HG03139 (cell line): ENCODE measurements around the gene NODAL.

Experiments
- ATAC-seq: cut with Tn5 transposase; IDR thresholded peaks from one replicate; pipeline ENCODE4 v1.9.1; 2021; ENCODE audit not compliant: unreplicated experiment

The NODAL gene

DNA sequence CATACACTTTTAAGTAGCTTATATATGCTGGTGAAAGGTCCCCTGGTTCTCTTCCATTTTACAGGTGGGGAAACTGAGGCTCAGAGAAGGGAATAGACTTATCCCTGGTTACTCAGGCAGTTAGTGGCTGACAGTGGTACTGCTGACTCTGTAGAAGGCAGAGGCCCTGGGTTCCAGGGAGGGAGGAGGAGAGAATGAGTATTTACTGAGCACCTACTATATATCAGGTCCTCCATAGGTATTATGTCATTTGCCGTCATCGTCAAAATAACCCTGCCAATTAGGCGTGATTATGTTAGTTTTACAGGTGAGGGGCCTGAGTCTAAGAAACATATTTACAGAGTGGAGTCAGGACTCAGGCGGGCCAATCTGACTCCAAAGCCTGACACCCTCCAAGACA is 23.8 kb upstream of the NODAL start:
- no peak for ATAC-seq

- ATAC-seq: no peak
Measured at GRCh38 chr10:70462349-70462984, 21.0 kb upstream of the NODAL start.

DNA sequence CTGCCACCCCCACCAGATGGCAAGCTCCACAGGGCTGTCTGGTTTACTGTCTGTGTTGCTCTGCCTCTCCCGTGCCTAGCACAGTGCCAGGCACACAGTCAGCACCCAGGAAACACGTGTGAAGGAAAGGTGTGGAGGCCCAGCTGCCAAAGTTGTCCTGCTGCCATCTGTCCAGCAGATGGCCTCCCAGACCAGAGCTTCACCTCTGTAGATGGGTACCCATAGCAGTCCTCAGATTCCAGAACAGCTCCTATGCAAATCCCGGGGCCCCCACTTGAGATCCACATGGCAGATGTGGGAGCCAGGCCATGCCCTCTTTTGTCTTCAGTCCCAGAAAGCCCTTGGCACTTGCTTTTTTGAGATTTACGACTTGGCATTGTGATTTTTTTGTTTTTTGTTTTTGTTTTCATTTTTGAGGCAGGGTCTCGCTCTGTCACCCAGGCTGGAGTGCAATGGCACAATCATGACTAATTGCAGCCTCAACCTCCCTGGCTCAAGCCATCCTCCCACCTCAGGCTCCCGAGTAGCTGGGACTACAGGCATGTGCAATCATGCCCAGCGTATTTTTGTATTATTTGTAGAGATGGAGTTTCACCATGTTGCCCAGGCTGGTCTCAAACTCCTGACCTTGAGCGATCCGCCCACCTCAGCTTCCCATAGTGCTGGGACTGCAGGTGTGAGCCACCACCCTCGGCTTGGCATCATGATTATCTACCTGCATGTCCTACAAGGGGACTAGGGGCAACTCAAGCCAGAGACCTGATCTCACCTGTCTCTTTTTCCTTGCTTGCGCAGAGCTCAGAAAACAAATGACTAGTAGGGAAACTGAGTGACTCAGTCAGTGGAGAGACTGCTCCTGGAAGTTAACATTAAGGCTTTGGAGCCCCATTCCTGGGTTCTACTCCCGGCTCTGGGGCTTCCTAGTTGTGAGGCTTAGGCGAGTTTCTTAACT is 20.2 kb upstream of the NODAL start:
- no peak for ATAC-seq

DNA sequence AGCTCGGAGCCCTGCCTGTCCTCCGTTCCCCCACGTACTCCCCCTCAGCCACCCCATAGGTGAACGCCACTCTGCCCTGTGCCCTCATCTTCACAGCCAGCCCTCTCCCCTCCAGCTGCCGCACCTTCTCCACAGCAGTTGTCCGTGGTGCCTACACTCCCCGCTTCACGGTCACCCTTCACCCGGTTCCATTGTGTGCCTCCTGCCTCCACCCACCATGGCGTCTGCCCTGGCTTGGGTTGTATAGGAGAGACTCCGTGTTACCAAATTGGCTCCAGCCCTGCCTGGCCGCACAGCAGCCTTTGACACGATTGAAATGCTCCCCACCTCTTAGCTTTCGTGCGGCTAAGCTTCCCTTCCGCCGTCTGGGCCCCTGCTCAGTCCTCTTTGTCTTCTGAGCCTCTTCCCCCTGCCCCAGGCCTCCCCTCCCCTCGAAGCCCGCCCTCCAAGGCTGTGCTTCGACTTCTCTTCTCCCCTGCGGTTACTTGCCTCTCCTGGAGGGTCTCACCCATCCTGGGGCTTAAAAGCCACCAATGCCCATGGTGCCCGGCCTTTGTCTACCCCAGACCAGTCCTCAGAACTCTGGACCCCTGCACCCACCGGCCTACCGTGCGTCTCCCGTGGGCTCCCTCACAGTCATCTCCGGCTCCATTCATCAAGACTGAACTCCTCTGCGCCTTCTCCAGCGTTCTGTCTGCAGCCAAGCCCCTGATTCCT is 18.5 kb upstream of the NODAL start:
- ATAC-seq: no peak

DNA sequence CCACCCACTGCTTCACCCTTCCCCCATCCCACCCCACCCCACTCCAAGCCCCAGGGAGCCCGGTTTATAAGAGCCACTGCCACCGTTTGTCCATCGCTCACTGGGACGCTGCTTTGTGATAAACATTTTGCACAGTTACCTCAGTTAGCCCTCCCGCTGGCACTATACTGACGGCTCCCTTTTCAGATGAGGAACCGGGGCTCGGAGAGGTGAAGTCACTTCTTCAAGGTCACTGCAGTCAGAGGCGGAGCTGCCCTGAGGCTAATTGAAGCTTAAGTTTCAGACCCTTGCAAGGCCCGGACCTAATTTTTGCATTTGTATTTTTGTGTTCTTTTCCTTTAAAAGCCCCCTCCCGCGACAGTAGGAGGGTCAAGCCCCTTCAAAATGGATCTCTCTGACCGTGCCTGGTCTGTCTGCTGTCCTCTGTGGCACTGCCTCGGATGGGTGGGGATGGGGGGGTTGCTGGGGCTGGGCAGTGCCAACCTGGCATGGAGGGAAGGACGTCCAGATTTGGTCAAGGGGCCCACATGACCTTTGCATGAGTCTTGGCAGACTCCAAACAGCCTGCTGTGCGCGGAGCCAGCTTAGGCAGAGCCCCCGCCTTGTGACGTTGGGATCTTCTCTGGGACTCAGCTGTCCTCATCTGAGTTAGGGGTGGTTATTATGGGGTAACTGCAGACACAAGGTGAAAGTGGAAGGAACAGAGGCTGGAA is 17.7 kb upstream of the NODAL start:
- ATAC-seq: no peak

DNA sequence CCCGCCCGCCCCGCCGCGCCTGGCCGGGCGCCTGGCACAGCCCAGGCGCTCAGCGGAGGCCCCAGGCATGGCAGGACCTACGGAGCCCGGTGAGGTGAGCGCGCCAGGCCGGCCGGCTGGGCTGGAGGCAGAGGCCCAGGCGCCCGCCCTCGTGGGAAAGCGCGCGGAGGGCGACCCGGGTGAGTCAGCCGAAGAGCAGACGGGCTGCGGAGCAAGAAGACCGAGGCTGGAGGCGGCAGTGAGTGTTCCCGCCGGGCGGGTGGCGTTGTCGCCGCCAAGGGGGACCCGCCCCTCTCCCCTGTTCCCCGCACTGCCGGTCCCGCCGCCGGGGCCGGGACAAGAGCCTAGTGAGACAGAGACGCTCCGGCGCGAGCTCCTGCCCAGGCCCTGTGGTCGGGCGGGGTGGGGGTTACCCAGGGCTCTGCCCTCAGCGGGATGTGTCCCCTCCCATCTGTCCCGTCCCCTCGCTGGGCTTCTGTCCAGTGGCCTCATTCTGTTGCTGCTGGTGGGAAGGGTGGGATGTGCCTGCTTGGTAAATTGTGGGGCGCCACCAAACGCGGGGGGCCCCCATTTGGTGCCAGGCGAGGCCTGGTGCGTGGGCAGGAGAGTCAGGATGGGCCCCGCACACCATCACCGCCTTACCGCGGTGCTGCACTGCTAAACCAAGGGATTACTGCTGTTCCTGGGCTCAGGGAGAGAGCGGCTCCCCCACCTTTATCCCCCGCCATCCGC is 17.0 kb upstream of the NODAL start:
- ATAC-seq: no peak

DNA sequence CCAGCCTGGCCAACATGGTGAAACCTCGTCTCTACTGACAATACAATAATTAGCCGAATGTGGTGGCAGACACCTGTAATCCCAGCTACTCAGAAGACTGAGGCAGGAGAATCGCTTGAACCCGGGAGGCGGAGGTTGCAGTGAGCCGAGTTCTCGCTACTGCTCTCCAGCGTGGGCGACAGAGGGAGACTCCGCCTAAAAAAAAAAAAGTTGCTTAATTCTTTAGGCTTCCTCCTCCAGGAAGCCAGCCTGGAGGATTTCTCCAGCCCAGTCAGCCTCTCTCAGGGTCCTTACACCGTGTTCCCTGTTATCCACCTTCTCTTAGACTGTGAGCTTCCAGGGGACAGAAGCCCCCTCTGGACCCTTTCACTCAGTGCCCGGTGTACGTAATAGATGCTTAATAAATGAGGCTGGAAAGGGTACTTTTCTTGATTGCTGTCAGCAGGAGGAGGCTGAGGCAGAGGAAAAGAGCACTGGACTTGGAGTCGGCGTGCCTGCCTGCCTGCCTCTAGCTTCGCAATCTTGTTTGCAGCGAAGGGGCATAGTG is 16.4 kb upstream of the NODAL start:
- ATAC-seq: no peak

DNA sequence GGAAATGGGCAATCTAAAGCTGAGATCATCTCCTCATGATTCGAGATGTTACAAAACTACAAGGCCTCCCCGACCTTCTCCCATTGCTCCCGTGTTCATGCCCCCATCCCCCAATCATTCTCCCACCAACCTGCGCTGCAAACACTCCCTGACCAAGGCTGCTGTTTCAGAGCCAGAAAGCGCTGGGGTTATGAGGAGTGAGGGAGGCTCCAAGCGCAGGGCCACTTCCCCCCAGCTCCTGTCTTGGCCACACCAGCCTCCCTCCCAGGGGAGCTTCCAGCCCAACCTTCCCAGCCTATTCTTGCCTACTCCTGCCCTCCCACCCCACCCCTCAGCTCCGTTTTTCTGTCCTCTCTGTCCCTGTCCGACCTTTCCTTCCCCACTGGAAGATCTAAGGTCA is 14.7 kb upstream of the NODAL start:
- ATAC-seq: no peak

DNA sequence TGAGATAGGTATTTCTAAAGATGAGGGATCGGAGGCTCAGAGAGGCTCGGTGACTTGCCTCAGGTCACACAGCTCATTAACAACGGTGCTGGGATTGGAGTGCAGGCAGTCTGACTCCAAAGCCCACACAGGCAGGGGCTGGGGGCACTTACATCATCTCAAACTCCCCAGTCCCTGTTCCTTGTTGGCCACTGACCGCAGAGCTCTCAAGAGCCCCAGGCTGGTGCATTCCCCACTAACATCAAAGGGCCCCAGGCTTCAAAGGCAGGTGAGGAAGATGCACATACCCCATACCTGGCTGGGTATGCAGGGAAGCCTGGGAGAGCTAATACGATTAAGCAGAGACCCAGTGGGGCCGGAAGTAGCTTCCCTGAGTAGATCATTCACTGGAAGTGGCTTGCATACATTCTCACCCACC is 13.7 kb upstream of the NODAL start:
- no peak for ATAC-seq

- ATAC-seq: no peak
Measured at GRCh38 chr10:70448236-70448635, 6.8 kb upstream of the NODAL start.

DNA sequence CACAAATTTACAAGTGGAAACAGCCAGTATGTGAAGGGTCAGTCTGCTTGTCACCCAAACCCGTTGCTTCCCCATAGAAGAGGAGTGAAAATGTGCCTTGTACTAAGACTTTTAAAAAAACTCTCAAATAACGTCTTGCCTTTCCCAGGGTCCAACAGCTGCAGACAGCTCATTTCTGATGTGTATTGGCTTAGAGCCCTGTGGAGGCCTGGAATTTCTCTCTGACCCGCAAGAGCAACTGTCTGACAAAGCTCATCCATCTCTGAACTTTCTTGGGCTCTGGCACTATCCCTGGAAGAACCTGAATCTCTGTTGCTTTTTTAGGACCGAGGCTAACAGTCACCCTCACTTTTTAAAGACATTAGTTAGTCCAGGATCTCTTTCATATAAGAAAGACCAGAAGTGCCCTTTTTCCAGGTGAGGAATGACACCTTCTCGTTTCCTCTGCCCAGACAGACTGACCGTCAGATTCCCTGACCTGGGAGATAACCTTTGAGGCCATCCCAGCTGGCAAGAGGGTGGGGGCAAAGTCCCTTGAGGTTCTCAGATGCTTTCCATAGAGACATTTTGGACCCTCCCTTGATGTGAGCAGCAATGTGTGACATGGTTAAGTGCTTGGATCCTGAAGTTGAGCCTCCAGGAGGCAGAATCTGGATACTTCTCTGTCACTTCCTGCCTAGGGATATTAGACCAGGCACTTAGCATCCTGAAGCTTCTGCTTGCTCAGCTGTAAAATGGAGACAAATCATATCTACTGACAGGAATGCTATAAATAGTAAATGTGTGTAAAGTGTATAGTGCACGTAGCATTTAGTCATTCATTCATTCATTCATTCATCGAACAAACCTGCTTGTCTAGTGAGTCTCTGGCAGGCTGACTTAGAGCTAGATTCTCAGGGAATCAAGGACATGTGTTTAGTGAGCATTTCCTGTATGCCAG is 4.5 kb upstream of the NODAL start:
- no peak for ATAC-seq

GRCh38 chr10:70444744-70445143 is 3.3 kb upstream of the NODAL start:
- no peak for ATAC-seq

- no peak for ATAC-seq
Measured at GRCh38 chr10:70442332-70442988, 979 bp upstream of the NODAL start.

GRCh38 chr10:70441895-70442309 is 421 bp upstream of the NODAL start:
- ATAC-seq: no peak

DNA sequence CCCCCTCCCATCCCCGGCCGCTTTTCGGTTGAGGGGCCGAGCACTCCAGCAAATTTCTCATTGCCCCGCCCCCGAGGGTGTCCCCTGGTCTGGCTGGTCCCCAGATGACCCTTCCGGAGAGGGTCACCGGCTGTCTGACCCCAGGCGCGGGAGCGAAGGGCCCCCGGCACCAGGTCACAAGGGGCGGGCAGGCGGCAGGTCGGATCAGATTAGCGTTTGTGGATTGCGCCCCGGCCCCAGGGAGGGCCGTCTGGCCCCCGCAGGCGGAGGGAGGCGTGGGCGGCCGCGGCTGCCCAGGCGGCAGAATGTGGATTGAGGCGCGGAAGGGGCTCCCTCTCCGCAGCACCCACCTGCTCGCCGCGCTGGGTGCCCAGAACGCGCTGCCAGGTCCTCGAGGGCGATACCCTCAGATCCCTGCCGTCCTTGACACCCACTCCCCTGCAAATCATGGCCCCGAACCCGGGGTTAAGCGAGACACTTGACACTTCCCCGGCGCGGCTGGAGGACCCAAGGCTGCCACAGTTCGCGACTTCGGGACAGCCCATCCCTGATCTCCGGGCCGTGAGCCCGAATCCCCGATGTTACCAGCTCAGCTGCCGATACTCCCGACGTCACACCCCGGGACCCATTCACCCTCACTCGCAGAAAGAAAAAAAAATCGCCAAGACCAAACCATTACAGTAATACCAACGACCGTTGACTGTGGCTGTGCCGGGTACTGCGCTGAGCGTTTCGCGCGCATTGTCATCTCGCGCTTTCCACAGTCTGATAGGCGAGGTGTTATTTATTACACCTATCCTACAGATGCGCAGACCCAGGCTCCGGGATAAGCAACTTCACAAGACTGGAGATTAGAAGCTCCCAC is 953 bp downstream of the NODAL start:
- no peak for ATAC-seq

DNA sequence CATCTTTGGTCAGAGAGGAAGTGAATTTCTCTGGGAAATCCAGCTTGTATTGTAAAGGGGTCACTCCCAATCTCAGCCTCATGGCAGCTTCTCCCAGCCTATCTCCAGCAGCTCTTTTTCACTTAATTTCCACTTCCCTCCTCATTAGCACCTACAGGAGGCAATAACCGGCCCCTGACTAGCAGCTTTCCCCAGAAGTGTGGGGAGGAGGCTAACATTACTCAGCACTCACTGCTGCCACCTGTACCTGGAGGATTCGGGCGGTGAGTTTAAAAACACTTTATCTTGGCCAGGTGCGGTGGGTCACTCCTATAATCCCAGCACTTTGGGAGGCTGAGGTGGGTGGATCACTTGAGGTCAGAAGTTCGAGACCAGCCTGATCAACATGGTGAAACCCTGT is 3.8 kb downstream of the NODAL start:
- no peak for ATAC-seq

GRCh38 chr10:70435241-70436085 is 6.0 kb downstream of the NODAL start:
- no peak for ATAC-seq
